GM12864 (cell line): Measurements from ENCODE around the gene NXNL2.

Source experiments
- DNase-seq: peaks from one replicate; pipeline ENCODE4 v3.0.0-alpha.2; 2011; ENCODE audit warnings: low read depth
- H3K4me3 ChIP-seq: 2 replicates; pipeline ENCODE4 v1.5.1; 2011; ENCODE audit warnings: mild to moderate bottlenecking, low read depth, low read length, control low read depth
- CTCF ChIP-seq: IDR thresholded peaks from 2 replicates; pipeline ENCODE4 v1.5.1; 2011; ENCODE audit warnings: low read depth, mild to moderate bottlenecking, moderate library complexity, low read length, control low read depth, inconsistent platforms; ENCODE audit errors: missing control alignments

The NXNL2 gene

GRCh38 chr9:88530051-88530450 lies 4.9 kb upstream of the NXNL2 start:
- H3K4me3 ChIP-seq: no peak overlapping the region
- no peak for TF ChIP-seq CTCF
- no peak for DNase-seq

GRCh38 chr9:88531920-88532698 lies 2.9 kb upstream of the NXNL2 start:
- H3K4me3 ChIP-seq: no peak overlapping the region
- no peak for TF ChIP-seq CTCF
- no peak for DNase-seq

- no peak for DNase-seq
- TF ChIP-seq CTCF: no peak
- no peak overlapping the region for H3K4me3 ChIP-seq
These were observed 975 bp upstream of the NXNL2 start for GRCh38 chr9:88533951-88534455.

GRCh38 chr9:88535226-88536022 lies 446 bp downstream of the NXNL2 start:
- no peak for TF ChIP-seq CTCF
- no peak overlapping the region for H3K4me3 ChIP-seq
- no peak for DNase-seq

GRCh38 chr9:88536023-88536324 lies 996 bp downstream of the NXNL2 start:
- no peak for TF ChIP-seq CTCF
- DNase-seq: no peak
- H3K4me3 ChIP-seq: no peak overlapping the region

- DNase-seq: no peak
- no peak overlapping the region for H3K4me3 ChIP-seq
- no peak for TF ChIP-seq CTCF
These were observed 2.2 kb downstream of the NXNL2 start for GRCh38 chr9:88536951-88537760.
